Nephron progenitor cell (in vitro differentiated cells): ENCODE results near the gene MTG1.

ENCODE experiments used
- DNase-seq: peaks from one replicate; pipeline ENCODE4 v3.0.0; 2021
- H3K27ac Mint-ChIP-seq: 2 replicates; pipeline ENCODE4 v1.8.0; 2021; ENCODE audit warnings: mild to moderate bottlenecking, moderate library complexity, mixed read lengths
- H3K27me3 Mint-ChIP-seq: 2 replicates; pipeline ENCODE4 v1.8.0; 2021; ENCODE audit warnings: mild to moderate bottlenecking, low read depth, mixed read lengths; ENCODE audit not compliant: poor library complexity
- H3K36me3 Mint-ChIP-seq: 2 replicates; pipeline ENCODE4 v1.8.0; 2021; ENCODE audit warnings: low read depth, mixed read lengths
- H3K4me1 Mint-ChIP-seq: 2 replicates; pipeline ENCODE4 v1.8.0; 2021; ENCODE audit warnings: mixed read lengths
- H3K4me3 Mint-ChIP-seq: 2 replicates; pipeline ENCODE4 v1.8.0; 2021; ENCODE audit warnings: mild to moderate bottlenecking, moderate library complexity, mixed read lengths
- H3K9me3 Mint-ChIP-seq: 2 replicates; pipeline ENCODE4 v1.8.0; 2021; ENCODE audit warnings: mild to moderate bottlenecking, moderate library complexity, mixed read lengths
- TF ChIP-seq, protein P1 (sequence below): fragments of 200-600 bp; sonication (generic); IDR thresholded peaks from 2 replicates; pipeline ENCODE4 v1.5.0; 2021; ENCODE audit warnings: antibody characterized with exemption

MTG1 gene

DNA sequence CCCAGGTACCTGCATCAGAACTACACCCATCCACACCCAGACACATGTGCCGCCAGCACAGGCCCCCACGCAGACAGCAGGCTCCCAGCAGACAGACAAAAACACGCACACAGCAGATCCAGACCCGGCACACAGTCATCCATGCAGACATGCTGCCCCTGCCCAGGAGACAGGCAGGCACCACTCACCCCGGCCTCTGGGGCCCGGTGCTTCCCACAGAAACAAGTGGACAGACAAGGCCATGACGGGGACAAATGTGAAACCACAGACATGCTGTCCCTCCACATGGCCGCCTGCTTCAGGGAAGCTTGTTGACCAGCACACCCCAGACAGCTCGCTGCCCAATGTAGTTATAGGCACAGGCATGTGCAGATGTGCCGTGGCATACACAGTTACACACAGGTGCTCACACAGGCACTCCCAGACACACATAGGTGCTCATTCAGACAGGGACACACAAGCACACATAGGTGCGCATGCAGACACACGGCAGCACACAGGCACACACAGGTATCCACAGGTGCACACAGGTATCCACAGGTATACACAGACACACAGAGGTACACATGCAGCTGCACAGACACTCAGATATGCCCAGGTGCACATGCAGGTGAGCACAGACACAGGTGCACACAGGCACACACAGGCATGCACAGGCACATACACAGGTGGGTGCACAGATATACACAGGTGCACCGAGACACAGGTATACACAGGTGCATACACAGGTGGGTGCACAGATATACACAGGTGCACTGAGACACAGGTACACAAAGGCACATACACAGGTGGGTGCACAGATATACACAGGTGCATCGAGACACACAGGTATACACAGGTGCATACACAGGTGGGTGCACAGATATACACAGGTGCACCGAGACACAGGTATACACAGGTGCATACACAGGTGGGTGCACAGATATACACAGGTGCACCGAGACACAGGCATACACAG lies 49.3 kb downstream of the MTG1 start:
- H3K27me3 Mint-ChIP-seq = no peaks in the 10 kb centered on the region
- H3K9me3 Mint-ChIP-seq = peaks cover 87% of the 10 kb centered on the region
- TF ChIP-seq, protein P1, sequence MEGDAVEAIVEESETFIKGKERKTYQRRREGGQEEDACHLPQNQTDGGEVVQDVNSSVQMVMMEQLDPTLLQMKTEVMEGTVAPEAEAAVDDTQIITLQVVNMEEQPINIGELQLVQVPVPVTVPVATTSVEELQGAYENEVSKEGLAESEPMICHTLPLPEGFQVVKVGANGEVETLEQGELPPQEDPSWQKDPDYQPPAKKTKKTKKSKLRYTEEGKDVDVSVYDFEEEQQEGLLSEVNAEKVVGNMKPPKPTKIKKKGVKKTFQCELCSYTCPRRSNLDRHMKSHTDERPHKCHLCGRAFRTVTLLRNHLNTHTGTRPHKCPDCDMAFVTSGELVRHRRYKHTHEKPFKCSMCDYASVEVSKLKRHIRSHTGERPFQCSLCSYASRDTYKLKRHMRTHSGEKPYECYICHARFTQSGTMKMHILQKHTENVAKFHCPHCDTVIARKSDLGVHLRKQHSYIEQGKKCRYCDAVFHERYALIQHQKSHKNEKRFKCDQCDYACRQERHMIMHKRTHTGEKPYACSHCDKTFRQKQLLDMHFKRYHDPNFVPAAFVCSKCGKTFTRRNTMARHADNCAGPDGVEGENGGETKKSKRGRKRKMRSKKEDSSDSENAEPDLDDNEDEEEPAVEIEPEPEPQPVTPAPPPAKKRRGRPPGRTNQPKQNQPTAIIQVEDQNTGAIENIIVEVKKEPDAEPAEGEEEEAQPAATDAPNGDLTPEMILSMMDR = no peak
- no peaks in the 10 kb centered on the region for H3K4me1 Mint-ChIP-seq
- no peak for DNase-seq
- no peak overlapping the region for H3K27ac Mint-ChIP-seq
- H3K4me3 Mint-ChIP-seq = no peak overlapping the region
- peaks cover 29% of the 10 kb centered on the region for H3K36me3 Mint-ChIP-seq

DNA sequence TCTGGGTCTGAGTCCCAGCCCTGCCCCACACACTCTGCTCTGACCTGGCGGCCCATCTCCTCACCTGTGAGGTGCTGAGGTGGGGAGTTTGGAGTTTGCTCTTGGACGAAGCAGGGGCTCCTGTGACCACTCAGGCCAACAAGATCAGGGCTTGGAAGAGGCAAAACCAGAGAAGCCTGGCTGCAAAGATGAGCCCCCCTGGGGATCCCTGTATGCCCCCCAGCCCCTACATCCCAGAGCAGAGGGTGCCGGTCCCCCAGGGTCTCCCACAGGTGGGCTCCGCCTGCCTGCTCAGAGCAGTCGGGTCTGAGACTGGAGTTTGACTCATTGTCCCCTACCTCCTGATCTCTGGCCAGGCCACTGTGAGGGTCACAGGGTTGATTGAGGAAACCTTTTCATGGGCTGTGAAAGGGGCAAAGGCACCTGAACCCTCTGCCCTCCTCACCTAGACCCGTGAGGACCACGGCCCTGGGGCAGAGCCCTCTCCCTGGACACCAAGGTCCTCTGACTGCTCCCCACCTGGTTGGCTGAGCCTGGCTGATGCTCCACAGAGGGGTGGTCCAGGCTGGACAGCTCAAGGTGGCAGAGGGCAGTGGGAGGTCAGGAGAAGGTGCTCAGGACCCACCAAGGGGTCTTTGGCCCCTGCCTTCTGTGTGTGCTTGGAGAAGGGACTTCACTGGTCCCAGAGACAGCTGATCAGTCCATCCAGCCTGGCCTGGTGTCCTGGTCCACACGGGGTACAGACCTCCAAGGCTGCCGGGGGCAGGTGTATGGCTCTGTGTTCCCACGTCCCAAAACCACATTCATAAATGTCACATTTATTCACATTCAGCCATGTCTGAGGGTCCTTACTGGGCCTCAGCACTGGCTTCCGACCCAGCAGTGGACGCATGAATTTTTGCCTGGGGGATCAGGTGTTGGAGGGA lies 50.6 kb downstream of the MTG1 start:
- DNase-seq = no peak

DNA sequence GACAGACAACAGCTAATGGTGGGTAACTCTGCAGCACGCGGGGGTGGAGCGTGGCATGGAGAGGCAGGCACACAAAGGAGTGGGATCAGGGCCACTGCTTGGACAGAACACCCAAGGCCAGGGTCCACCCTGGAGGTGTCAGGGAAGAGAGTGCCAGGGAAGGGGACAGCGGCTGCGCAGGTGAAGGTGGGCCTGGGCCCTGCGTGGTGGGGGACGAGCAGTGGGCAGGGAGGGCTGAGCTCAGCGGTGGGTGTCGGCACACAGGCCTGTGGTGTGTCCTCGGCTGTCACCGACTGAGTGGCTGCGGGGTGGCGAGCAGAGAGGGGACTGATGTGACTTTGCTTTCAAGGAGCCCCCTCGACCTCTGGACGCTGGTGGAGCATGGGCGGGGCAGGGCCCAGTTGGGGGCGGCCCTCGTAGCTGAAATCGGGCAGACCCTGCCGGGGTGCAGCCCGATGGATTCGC lies 51.3 kb downstream of the MTG1 start:
- Mint-ChIP-seq H3K36me3 (peaks cover 24% of the 10 kb centered on the region), H3K4me1 (no peaks in the 10 kb centered on the region), H3K4me3 (no peak overlapping the region), H3K27me3 (no peaks in the 10 kb centered on the region), H3K27ac (no peak overlapping the region), H3K9me3 (peaks cover 85% of the 10 kb centered on the region)
- TF ChIP-seq, protein P1 = no peak
- DNase-seq = no peak

More for the DNA sequence above, 50.6 kb downstream of the MTG1 start:
- H3K36me3 Mint-ChIP-seq = peaks cover 24% of the 10 kb centered on the region
- H3K9me3 Mint-ChIP-seq = peaks cover 87% of the 10 kb centered on the region
- TF ChIP-seq, protein P1 = no peak
- H3K4me3 Mint-ChIP-seq = no peak overlapping the region
- H3K27me3 Mint-ChIP-seq = no peaks in the 10 kb centered on the region
- no peak overlapping the region for H3K27ac Mint-ChIP-seq
- no peaks in the 10 kb centered on the region for H3K4me1 Mint-ChIP-seq

DNA sequence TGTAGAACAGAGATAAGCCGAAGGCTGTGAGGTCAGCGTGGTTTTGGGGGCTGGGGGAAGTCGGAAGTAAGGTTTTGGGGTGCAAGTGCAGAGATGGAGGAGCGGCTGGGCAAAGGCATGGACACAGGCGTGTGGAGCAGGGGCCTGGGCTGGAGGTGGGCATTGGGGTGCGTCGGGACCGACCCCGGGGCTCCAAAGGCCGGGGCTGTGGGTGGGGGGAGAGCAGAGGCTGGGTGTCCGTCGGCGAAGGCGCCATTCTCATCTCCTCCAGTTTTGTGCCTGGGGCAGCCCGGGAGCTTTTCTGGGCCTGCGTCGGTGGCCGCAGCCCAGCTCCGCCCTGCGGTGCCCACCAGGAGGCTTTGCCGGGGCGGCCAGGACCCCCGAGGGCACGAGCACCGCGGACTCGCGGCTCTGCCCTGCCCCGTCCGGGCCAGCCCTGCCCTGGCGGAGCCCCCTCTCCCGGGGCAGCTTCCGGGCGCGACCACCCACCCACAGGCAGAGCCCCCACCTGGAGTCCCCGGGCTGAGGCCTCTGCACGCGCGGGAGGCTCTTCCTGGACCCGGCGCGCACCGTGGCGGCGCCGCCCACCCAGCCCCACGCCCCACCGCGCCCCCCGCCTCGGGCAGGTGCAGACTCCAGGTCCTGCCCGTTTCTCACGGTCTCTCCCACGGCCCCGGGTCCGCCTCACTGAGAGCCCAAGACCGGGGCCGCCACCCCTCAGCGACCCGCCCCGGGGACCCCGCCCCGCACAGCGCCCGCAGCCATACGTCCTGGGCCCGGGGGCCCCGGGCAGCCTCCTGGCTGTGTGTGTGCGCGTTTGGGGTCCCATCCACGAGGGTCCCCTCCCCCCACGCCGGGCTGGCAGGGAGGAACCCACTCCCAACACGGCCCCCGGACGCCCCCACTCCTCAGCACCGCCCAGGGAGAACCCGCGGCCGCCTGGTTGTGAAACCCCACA lies 52.1 kb downstream of the MTG1 start:
- H3K36me3 Mint-ChIP-seq = peaks cover 24% of the 10 kb centered on the region
- no peak for DNase-seq
- H3K9me3 Mint-ChIP-seq = peaks cover 82% of the 10 kb centered on the region
- TF ChIP-seq, protein P1 = no peak
- H3K27me3 Mint-ChIP-seq = no peaks in the 10 kb centered on the region
- H3K27ac Mint-ChIP-seq = no peak overlapping the region
- no peak overlapping the region for H3K4me3 Mint-ChIP-seq
- H3K4me1 Mint-ChIP-seq = no peaks in the 10 kb centered on the region

DNA sequence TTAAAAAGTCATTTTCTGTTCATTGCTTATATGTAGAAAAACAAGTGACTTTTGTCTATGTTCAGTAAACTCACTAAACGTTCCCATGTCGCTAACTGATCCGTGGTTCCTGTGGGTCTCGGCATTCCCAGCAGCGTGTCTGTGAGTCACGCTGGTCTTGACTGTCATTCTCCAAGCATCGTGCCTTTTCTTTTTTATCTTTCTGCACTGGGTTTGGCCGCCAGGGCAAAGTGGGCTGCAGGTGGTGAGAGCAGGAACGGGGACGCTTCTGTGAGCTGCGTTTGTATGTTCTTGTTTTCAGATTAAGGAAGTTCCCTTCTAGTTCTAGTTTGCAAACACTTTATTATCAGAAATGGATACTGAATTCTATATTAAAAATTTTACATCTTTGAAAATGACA lies 53.0 kb downstream of the MTG1 start:
- Mint-ChIP-seq H3K4me1 (no peaks in the 10 kb centered on the region), H3K4me3 (no peak overlapping the region), H3K27ac (no peak overlapping the region), H3K9me3 (peaks cover 83% of the 10 kb centered on the region), H3K27me3 (no peaks in the 10 kb centered on the region), H3K36me3 (peaks cover 24% of the 10 kb centered on the region)
- TF ChIP-seq, protein P1 = no peak
- DNase-seq = no peak
